Natural killer cell (primary cell): ENCODE results near the gene TNFRSF12A. TPM values are rescaled to one million over a fixed set of nuclear protein-coding genes. Genes with fewer than 3 reads are reported as not detected.

ENCODE experiments used
- ATAC-seq, 3 donors: fragments of 150-1000 bp in 2 of 3; fragments of 200-7000 bp in 1 of 3; cut with Tn5 transposase; 1 replicate in 1 of 3; 2 replicates in 2 of 3; pipeline ENCODE4 v1.10.0; 2021; ENCODE audit warnings: mild to moderate bottlenecking in 2 of 3, moderate library complexity in 2 of 3
- DNase-seq, 2 donors: peaks; one replicate each; pipeline versions ENCODE4 v3.0.0 to v3.0.0-alpha.2; 2013 to 2021; ENCODE audit warnings: mixed read lengths in 1 of 2
- H3K27ac ChIP-seq: one replicate; pipeline ENCODE4 v1.5.1; 2013; ENCODE audit warnings: mild to moderate bottlenecking, low read length
- H3K27me3 ChIP-seq: one replicate; pipeline ENCODE4 v1.6.1; 2013; ENCODE audit warnings: low read length; ENCODE audit not compliant: control insufficient read depth, insufficient read depth
- H3K36me3 ChIP-seq: one replicate; pipeline ENCODE4 v1.6.1; 2013; ENCODE audit warnings: low read length; ENCODE audit not compliant: control insufficient read depth, insufficient read depth
- H3K4me1 ChIP-seq: one replicate; pipeline ENCODE4 v1.6.1; 2013; ENCODE audit warnings: low read length; ENCODE audit not compliant: control insufficient read depth, insufficient read depth
- H3K4me3 ChIP-seq: one replicate; pipeline ENCODE4 v1.5.1; 2013; ENCODE audit warnings: low read length
- H3K9me3 ChIP-seq: one replicate; pipeline ENCODE4 v1.6.1; 2013; ENCODE audit warnings: low read length; ENCODE audit not compliant: control insufficient read depth, insufficient read depth
- H3K27ac Mint-ChIP-seq, 2 donors: one replicate each; pipeline ENCODE4 v1.8.0; 2022; ENCODE audit warnings: mild to moderate bottlenecking in 2 of 2, mixed read lengths in 2 of 2, moderate library complexity in 1 of 2
- H3K27me3 Mint-ChIP-seq, 2 donors: one replicate each; pipeline ENCODE4 v1.8.0; 2022; ENCODE audit warnings: low read depth in 2 of 2, mixed read lengths in 2 of 2
- H3K36me3 Mint-ChIP-seq: one replicate; pipeline ENCODE4 v1.8.0; 2022; ENCODE audit warnings: mixed read lengths
- H3K4me1 Mint-ChIP-seq, 2 donors: one replicate each; pipeline ENCODE4 v1.8.0; 2022; ENCODE audit warnings: mixed read lengths in 2 of 2
- H3K4me3 Mint-ChIP-seq: one replicate; pipeline ENCODE4 v1.8.0; 2022; ENCODE audit warnings: mild to moderate bottlenecking, moderate library complexity, mixed read lengths
- H3K9me3 Mint-ChIP-seq, 2 donors: one replicate each; pipeline ENCODE4 v1.8.0; 2022; ENCODE audit warnings: mixed read lengths in 2 of 2
- CTCF ChIP-seq: fragments of 200-600 bp; IDR thresholded peaks from one replicate; pipeline ENCODE4 v1.8.0; 2022; ENCODE audit warnings: antibody characterized with exemption
- WGBS: methylation state at CpG from one replicate; pipeline ENCODE4 v1.1.7; 2013; ENCODE audit warnings: missing lambda C conversion rate; ENCODE audit not compliant: insufficient coverage; 5-methylcytosine and 5-hydroxymethylcytosine counted together
- intact Hi-C: fragments of 100-400 bp; cut with micrococcal nuclease; formaldehyde crosslinking; loops from one replicate; pipeline ENCODE4 v1.14.2; 2022
- total RNA-seq, 4 donors: library from RNA; stranded (reverse); fragments of 120-200 nt in 1 of 4; gene quantifications; one replicate each; pipeline versions ENCODE4 v1.2.3 to v1.2.4, GENCODE V29; 2013 to 2022

TNFRSF12A gene
- total RNA-seq, 3 donors from 2014 or later (not counting 1 experiment from before 2014, with no cell fraction given) = 2.4 to 3.7 (median 3.1) TPM

GRCh38 chr16:3059723-3060242 is 39.6 kb downstream of the TNFRSF12A start:
- DNase-seq (no peak), ATAC-seq (no peak)
- Histone ChIP-seq H3K27ac (peak overlapping the region; percentile 73), H3K9me3 (no peaks in the 10 kb centered on the region), H3K4me3 (peak overlapping the region; percentile 36), H3K4me1 (peaks cover 56% of the 10 kb centered on the region), H3K36me3 (peaks cover 11% of the 10 kb centered on the region), H3K27me3 (no peaks in the 10 kb centered on the region)
- TF ChIP-seq CTCF = no peak
- H3K4me1 Mint-ChIP-seq = peaks cover 17 to 55% of the 10 kb centered on the region in 2 donors
- no peaks in the 10 kb centered on the region for H3K27me3 Mint-ChIP-seq
- H3K9me3 Mint-ChIP-seq = no peaks in the 10 kb centered on the region
- H3K27ac Mint-ChIP-seq = peak overlapping the region; percentile 84 to 90
- peak overlapping the region; percentile 89 for H3K4me3 Mint-ChIP-seq
- H3K36me3 Mint-ChIP-seq = no peaks in the 10 kb centered on the region
- intact Hi-C loops = loop anchor here (1.0 to 5.0 kb wide), 3 partner anchors 38 to 107 kb away; partner anchors contain the start of gene ZSCAN10
- WGBS = 40% methylated on average over 8 of the region's 9 CpGs

- WGBS = 90% methylated on average over 14 of the region's 14 CpGs
- no peak overlapping the region for H3K4me3 ChIP-seq
These were observed 40.4 kb downstream of the TNFRSF12A start for GRCh38 chr16:3060339-3061127.

GRCh38 chr16:3062553-3062952 is 42.4 kb downstream of the TNFRSF12A start:
- Mint-ChIP-seq H3K9me3 (no peaks in the 10 kb centered on the region), H3K4me3 (no peak overlapping the region), H3K4me1 (peaks cover 19 to 57% of the 10 kb centered on the region in 2 donors), H3K27me3 (no peaks in the 10 kb centered on the region), H3K36me3 (no peaks in the 10 kb centered on the region), H3K27ac (peak overlapping the region; percentile 68 to 76)
- H3K27me3 ChIP-seq = no peaks in the 10 kb centered on the region
- 96% methylated on average over 6 of the region's 6 CpGs for WGBS
- intact Hi-C loops = no loop called here
- no peaks in the 10 kb centered on the region for H3K9me3 ChIP-seq
- H3K4me3 ChIP-seq = no peak overlapping the region
- peaks cover 2% of the 10 kb centered on the region for H3K36me3 ChIP-seq
- H3K4me1 ChIP-seq = peaks cover 56% of the 10 kb centered on the region
- peak in 1 of 2 donors; percentile 3 for DNase-seq
- no peak for ATAC-seq
- TF ChIP-seq CTCF = no peak
- H3K27ac ChIP-seq = no peak overlapping the region

More at GRCh38 chr16:3060339-3061127, 40.4 kb downstream of the TNFRSF12A start:
- Histone ChIP-seq H3K36me3 (peaks cover 10% of the 10 kb centered on the region), H3K9me3 (no peaks in the 10 kb centered on the region), H3K4me1 (peaks cover 56% of the 10 kb centered on the region), H3K27ac (no peak overlapping the region), H3K27me3 (no peaks in the 10 kb centered on the region)
- no peak for ATAC-seq
- TF ChIP-seq CTCF = no peak
- Mint-ChIP-seq H3K27me3 (no peaks in the 10 kb centered on the region), H3K27ac (peak overlapping the region; percentile 84 to 90), H3K4me3 (peak overlapping the region; percentile 89), H3K9me3 (no peaks in the 10 kb centered on the region), H3K4me1 (peaks cover 13 to 54% of the 10 kb centered on the region in 2 donors), H3K36me3 (no peaks in the 10 kb centered on the region)
- intact Hi-C loops = no loop called here
- DNase-seq = peak in 1 of 2 donors; percentile 5
